HepG2 (cell line): ENCODE data around the gene KIAA0825. TPM values are rescaled to one million over a fixed set of nuclear protein-coding genes. Genes with fewer than 3 reads are reported as not detected.

Source experiments
- KIAA2018 ChIP-seq: sonication (generic); formaldehyde crosslinking; IDR thresholded peaks from 2 replicates; pipeline ENCODE4 v1.5.0; 2020; ENCODE audit warnings: mild to moderate bottlenecking, missing genetic modification reagents, borderline replicate concordance
- MTERF4 ChIP-seq: sonication (generic); formaldehyde crosslinking; IDR thresholded peaks from 2 replicates; pipeline ENCODE4 v1.8.0; 2023; ENCODE audit warnings: mild to moderate bottlenecking, missing genetic modification reagents
- NFE2L1 ChIP-seq: sonication (generic); formaldehyde crosslinking; IDR thresholded peaks from 2 replicates; pipeline ENCODE4 v1.4.0; 2020; ENCODE audit warnings: missing genetic modification reagents, mild to moderate bottlenecking, borderline replicate concordance
- polyA plus RNA-seq, 8 experiments: library from polyadenylated mRNA; depleted of rRNA in 3 of 8; stranded (reverse) in 7 of 8; unstranded in 1 of 8; fragments of >200 nt; fragmentation: Illumina TruSeq in 4 of 8; extraction: Trizol in 4 of 8; gene quantifications; 2 replicates each; pipeline versions ENCODE4 v1.2.1 to v1.2.3, GENCODE V29; 2011 to 2016; ENCODE audit warnings: low read depth in 4 of 8, missing spikeins in 1 of 8, mixed read lengths in 1 of 8; ENCODE audit not compliant: insufficient read depth in 1 of 8
- total RNA-seq, 5 experiments: library from RNA; depleted of rRNA; stranded (reverse); fragments of >200 nt; fragmentation: Illumina TruSeq; extraction: Trizol; gene quantifications; 2 replicates each; pipeline ENCODE4 v1.2.3, GENCODE V29; 2016; ENCODE audit warnings: low read depth in 1 of 5

KIAA0825 gene
- total and polyA plus RNA-seq, 2 of the 13 experiments (the other 11 are each of a cell fraction or from before 2014, with no cell fraction given), result 0.05 to 0.51 TPM

GRCh38 chr5:94345257-94345656 is 273.1 kb downstream of the KIAA0825 start (continued):
- no peak for TF ChIP-seq KIAA2018 (CRISPR knock-in tag)
- no peak for TF ChIP-seq NFE2L1 (CRISPR knock-in tag)
- no peak for TF ChIP-seq MTERF4 (CRISPR knock-in tag)
- TF ChIP-seq, all 625 proteins: peak for 0
